ENCODE results near the gene ROBO1.
"Not testable (repeated sequence)": the region's sequence is repeated elsewhere in the genome, so short reads cannot be mapped to it uniquely, and the experiment has no call there.

The ROBO1 gene

GRCh38 chr3:79366414-79366813, 401.4 kb downstream of the ROBO1 start:
- DNase-seq = no peak

GRCh38 chr3:79364784-79365183, 403.0 kb downstream of the ROBO1 start:
- DNase-seq = no peak

- DNase-seq = no peak
Observed at GRCh38 chr3:79362571-79363270, 405.1 kb downstream of the ROBO1 start.

GRCh38 chr3:79361748-79362378, 405.9 kb downstream of the ROBO1 start:
- peak; percentile 71 for DNase-seq

GRCh38 chr3:79358327-79358726, 409.5 kb downstream of the ROBO1 start:
- no peak for DNase-seq

- DNase-seq = no peak
Observed at GRCh38 chr3:79354179-79354688, 413.6 kb downstream of the ROBO1 start.

GRCh38 chr3:79351699-79352098, 416.1 kb downstream of the ROBO1 start:
- DNase-seq = no peak

GRCh38 chr3:79344876-79345871, 422.6 kb downstream of the ROBO1 start:
- DNase-seq = no peak

- DNase-seq = no peak
Observed at GRCh38 chr3:79341961-79342360, 425.8 kb downstream of the ROBO1 start.

- DNase-seq = no peak
Observed at GRCh38 chr3:79339846-79340245, 428.0 kb downstream of the ROBO1 start.

GRCh38 chr3:79337798-79338197, 430.0 kb downstream of the ROBO1 start:
- no peak for DNase-seq

GRCh38 chr3:79329154-79329553, 438.6 kb downstream of the ROBO1 start:
- no peak for DNase-seq

GRCh38 chr3:79326642-79327041, 441.2 kb downstream of the ROBO1 start:
- DNase-seq = no peak

GRCh38 chr3:79325833-79326383, 441.9 kb downstream of the ROBO1 start:
- DNase-seq = not testable (repeated sequence)

- DNase-seq = no peak
Observed at GRCh38 chr3:79317551-79318518, 450.0 kb downstream of the ROBO1 start.

GRCh38 chr3:79314962-79315361, 452.8 kb downstream of the ROBO1 start:
- DNase-seq = no peak

GRCh38 chr3:79314544-79314943, 453.3 kb downstream of the ROBO1 start:
- DNase-seq = no peak

- peak; percentile 74 for DNase-seq
Observed at GRCh38 chr3:79310016-79310415, 457.8 kb downstream of the ROBO1 start.

- no peak for DNase-seq
Observed at GRCh38 chr3:79306934-79307570, 460.7 kb downstream of the ROBO1 start.

- not testable (repeated sequence) for DNase-seq
Observed at GRCh38 chr3:79299949-79300635, 467.7 kb downstream of the ROBO1 start.

All from eye (tissue), 1 donor.